ENCODE data around the gene PRKACB. TPM values are rescaled to one million over a fixed set of nuclear protein-coding genes. Genes with fewer than 3 reads are reported as not detected.
A peak's percentile ranks its signal among the peaks of the same experiment; 100 is the strongest.
"Not testable (repeated sequence)": the region's sequence is repeated elsewhere in the genome, so short reads cannot be mapped to it uniquely, and the experiment has no call there.

Gene PRKACB
- total and polyA plus RNA-seq, 5 experiments from 2014 or later = 120 to 194 (median 162) TPM

- peaks cover 0 to 7% (median 0%) of the 10 kb centered on the region in 3 donors for H3K36me3 Mint-ChIP-seq
- H3K4me1 Mint-ChIP-seq = no peaks in the 10 kb centered on the region
- H3K27ac Mint-ChIP-seq = peak overlapping the region in 1 of 10 donors; percentile 2
- no peaks in the 10 kb centered on the region for H3K9me3 Mint-ChIP-seq
- H3K4me3 Mint-ChIP-seq = no peak overlapping the region
- ATAC-seq (no peak), DNase-seq (no peak)
- no peaks in the 10 kb centered on the region for H3K27me3 Mint-ChIP-seq
- POLR2A ChIA-PET = no interaction called here
Measured at GRCh38 chr1:84278905-84279304, 134.8 kb downstream of the PRKACB start.

- DNase-seq = no peak
- no peak overlapping the region for H3K4me3 Mint-ChIP-seq
- ATAC-seq = no peak
- H3K36me3 Mint-ChIP-seq = peaks cover 0 to 10% (median 1%) of the 10 kb centered on the region in 3 donors
- H3K27ac Mint-ChIP-seq = no peak overlapping the region
- H3K4me1 Mint-ChIP-seq = no peaks in the 10 kb centered on the region
- peaks cover 0 to 5% (median 3%) of the 10 kb centered on the region in 5 donors for H3K27me3 Mint-ChIP-seq
- POLR2A ChIA-PET = no interaction called here
- H3K9me3 Mint-ChIP-seq = peaks cover 0 to 7% (median 2%) of the 10 kb centered on the region in 9 donors
Measured at GRCh38 chr1:84280912-84281311, 136.8 kb downstream of the PRKACB start.

- Mint-ChIP-seq H3K36me3 (peaks cover 0 to 13% (median 10%) of the 10 kb centered on the region in 3 donors), H3K4me3 (no peak overlapping the region), H3K27me3 (peaks cover 0 to 5% (median 3%) of the 10 kb centered on the region in 5 donors), H3K27ac (no peak overlapping the region), H3K4me1 (no peaks in the 10 kb centered on the region), H3K9me3 (peaks cover 5 to 25% (median 16%) of the 10 kb centered on the region in 9 donors)
- DNase-seq (no peak), ATAC-seq (no peak)
- POLR2A ChIA-PET = no interaction called here
Measured at GRCh38 chr1:84282780-84283333, 138.8 kb downstream of the PRKACB start.

GRCh38 chr1:84283381-84283780, 139.3 kb downstream of the PRKACB start:
- H3K27ac Mint-ChIP-seq = no peak overlapping the region
- no peak overlapping the region for H3K4me3 Mint-ChIP-seq
- peaks cover 0 to 16% (median 10%) of the 10 kb centered on the region in 3 donors for H3K36me3 Mint-ChIP-seq
- peaks cover 5 to 28% (median 16%) of the 10 kb centered on the region in 9 donors for H3K9me3 Mint-ChIP-seq
- peaks cover 0 to 5% (median 3%) of the 10 kb centered on the region in 5 donors for H3K27me3 Mint-ChIP-seq
- DNase-seq = no peak
- no peaks in the 10 kb centered on the region for H3K4me1 Mint-ChIP-seq
- ATAC-seq = no peak
- POLR2A ChIA-PET = no interaction called here

- no peaks in the 10 kb centered on the region for H3K4me1 Mint-ChIP-seq
- POLR2A ChIA-PET = no interaction called here
- H3K27ac Mint-ChIP-seq = no peak overlapping the region
- ATAC-seq = no peak
- no peak overlapping the region for H3K4me3 Mint-ChIP-seq
- peaks cover 11 to 39% (median 25%) of the 10 kb centered on the region in 9 donors for H3K9me3 Mint-ChIP-seq
- no peak for DNase-seq
- peaks cover 0 to 5% (median 3%) of the 10 kb centered on the region in 5 donors for H3K27me3 Mint-ChIP-seq
- H3K36me3 Mint-ChIP-seq = peaks cover 0 to 28% (median 23%) of the 10 kb centered on the region in 3 donors
Measured at GRCh38 chr1:84286071-84286470, 142.0 kb downstream of the PRKACB start.

GRCh38 chr1:84287389-84287788, 143.3 kb downstream of the PRKACB start:
- H3K27me3 Mint-ChIP-seq, H3K4me1 Mint-ChIP-seq, H3K27ac Mint-ChIP-seq, DNase-seq, ATAC-seq, POLR2A ChIA-PET, H3K4me3 Mint-ChIP-seq: not testable (repeated sequence)
- Mint-ChIP-seq H3K36me3 (peaks cover 0 to 28% (median 23%) of the 10 kb centered on the region in 3 donors), H3K9me3 (peaks cover 11 to 40% (median 25%) of the 10 kb centered on the region in 9 donors)

Other genes starting within 250 kb of the PRKACB start
- not detected for gene TTLL7, start 145.1 kb upstream of the PRKACB start, total RNA-seq
- gene TTLL7, start 145.1 kb upstream of the PRKACB start, polyA plus RNA-seq = under 1 TPM in 1 of 3 donors, not detected in 2; 0.89 TPM
- 1 to 10 TPM in 1 of 2 experiments, under 1 TPM in 1; 0.75 to 1.2 TPM for gene SAMD13, start 157.4 kb downstream of the PRKACB start, total RNA-seq
- gene SAMD13, start 157.4 kb downstream of the PRKACB start, polyA plus RNA-seq = 1 to 10 TPM in 2 of 3 donors, under 1 TPM in 1; 0.57 to 1.3 (median 1.2) TPM

All from naive thymus-derived CD8-positive, alpha-beta T cell (primary cell).